Superior temporal gyrus (tissue), 1 donor: ENCODE data around the gene RANGRF.
"Not testable (repeated sequence)": the region's sequence is repeated elsewhere in the genome, so short reads cannot be mapped to it uniquely, and the experiment has no call there.

Experiments
- DNase-seq: peaks from one replicate; pipeline ENCODE4 v3.0.0-alpha.2; 2016; ENCODE audit errors: extremely low spot score

RANGRF gene, protein sequence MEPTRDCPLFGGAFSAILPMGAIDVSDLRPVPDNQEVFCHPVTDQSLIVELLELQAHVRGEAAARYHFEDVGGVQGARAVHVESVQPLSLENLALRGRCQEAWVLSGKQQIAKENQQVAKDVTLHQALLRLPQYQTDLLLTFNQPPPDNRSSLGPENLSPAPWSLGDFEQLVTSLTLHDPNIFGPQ

DNA sequence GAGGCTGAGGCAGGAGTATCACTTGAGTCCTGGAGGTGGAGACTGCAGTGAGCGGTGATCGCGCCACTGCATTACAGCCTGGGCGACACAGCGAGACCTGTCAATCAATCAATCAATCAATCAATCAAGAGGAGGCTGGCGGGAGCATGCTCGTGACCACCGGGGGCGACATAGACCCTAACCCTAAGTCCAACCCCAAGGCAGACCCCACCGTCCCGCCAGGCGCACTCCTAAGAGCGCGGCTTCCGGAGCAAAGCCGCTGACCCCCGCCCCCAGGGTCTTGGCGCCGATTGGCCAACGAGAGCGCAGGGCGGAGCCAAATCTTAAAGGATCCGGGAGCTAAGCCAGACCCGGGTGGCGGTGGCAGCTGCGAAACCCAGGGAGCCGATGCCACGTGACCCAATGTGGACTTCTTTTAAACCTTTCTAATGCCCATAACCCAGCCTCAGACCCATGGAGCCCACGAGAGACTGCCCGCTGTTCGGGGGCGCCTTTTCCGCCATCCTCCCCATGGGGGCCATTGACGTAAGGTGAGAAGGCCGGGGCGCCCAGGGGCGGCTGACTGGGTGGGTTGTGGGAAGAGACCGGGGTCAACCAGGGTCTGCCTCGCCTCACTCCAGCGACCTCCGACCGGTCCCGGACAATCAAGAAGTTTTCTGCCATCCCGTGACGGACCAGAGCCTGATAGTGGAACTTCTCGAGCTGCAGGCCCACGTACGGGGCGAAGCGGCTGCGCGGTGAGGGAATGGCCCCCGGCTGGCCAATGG, at the start of gene RANGRF:
RANGRF (plus strand) TSS at position 335 of the 767 bp plus-strand sequence; CDS start at position 454, 119 bp downstream.
- peak; percentile 94 for DNase-seq

DNA sequence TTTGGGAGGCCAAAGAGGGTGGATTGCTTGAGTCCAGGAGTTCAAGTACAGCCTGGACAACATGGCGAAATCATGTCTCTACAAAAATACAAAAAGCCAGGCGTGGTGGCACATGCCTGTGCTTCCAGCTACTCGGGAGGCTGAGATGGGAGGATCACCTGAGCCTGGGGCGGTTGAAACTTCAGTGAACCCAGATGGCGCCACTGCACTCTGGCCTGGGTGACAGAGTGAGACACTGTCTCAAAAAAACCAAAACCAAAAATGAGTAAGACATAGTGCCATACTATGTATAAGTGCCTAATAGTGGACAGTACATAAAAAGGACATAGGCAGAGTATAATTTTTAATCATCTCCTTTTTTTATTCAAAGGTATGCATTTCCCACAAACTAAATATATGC, 44.6 kb upstream of the RANGRF start:
- no peak for DNase-seq

DNA sequence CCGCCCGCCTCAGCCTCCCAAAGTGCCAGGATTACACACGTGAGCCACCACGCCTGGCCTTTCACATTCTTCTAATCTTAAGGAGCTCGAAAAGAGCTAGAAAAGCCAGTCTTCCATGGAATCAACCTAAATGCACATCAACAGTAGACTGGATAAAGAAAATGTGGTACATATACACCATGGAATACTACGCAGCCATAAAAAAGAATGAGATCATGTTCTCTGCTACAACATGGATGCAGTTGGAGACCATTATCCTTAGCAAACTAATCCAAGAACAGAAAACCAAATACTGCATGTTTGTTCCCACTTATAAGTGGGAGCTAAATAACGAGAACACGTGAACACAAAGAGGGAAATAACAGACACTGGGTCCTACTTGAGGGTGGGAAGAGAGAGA, 43.7 kb upstream of the RANGRF start:
- DNase-seq = no peak

DNA sequence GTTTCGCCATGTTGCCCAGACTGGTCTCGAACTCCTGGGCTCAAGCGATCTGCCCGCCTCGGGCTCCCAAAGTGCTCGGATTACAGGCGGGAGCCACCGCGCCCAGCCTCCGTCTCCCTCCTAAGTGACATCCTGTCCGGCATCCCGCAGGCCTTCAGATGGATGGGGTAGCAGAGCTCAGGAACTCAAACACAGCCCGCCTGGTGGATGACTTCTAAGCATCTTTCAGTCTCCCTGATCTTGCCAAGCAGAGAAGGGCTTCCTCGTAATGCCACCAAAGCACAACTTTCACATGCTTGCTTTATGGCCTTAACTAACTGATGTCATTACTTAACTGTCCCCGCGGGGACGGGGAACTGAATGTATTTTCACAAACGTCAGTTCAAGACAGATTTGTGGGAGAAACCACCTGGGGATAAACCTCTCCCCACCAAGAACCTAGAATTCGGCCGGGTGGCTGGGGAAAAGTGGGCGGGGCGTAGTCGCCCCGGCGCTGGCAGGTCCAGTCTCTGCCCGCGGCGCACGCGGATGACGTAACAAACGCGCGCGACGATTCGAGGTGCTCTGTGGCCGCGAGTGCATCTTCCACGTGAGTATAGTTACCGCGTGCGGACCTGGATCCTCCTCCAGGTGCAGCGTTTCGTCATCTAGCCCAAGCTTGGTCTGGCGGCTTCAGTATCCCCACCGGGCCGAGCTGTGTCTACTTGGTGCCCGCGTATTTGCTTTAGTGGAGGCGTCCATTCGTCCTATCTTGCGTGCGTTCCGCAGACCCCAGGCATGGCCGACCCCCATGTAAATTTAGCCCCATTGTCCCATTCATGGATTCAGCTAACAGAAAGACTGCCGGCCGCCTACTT, 39.5 kb upstream of the RANGRF start, which contains the start of gene PFAS:
PFAS (plus strand) TSS at position 539 of the 857 bp plus-strand sequence. CDS start 4,649 bp downstream, outside the sequence.
- DNase-seq = peak; percentile 96

DNA sequence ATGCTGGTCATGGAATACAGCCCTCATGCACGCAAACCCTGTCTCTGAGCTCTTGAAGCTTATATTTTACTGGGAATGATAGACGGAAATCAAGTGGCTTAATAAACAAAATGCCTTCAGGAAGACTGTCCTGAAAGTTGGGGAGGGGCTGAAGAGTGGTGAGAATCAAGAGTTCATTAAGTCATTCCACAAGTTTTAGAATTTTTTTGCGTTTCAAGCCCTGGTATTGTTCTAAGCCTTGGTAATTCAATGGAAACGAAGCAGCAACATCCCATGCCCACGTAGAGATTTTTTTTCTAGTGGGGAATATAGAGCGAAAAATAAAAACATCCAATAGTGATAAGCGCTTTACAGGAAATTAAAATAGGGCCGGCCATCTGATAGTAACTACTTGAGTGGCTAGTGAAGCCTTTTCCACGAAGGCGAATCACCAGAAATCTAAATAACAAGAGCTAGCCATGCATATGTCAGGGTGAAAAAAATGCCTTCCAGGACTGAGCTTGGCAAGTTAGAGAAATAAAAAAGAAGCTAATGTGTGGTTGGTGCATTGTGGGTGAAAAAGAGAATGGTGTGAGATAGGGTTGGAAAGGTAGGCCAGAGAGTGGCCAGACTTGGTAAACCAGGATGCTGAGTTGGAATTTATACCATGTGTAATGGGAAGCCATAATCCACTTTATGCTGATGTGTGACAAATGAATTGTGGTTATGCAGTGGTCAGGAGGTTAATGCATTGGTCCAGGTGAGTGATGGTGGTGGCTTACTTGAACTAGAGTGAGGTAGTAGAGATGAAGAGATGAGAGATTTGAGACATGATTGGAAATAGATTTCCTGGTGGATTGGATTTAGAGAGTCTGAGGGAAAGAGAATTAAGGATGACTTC, 38.6 kb upstream of the RANGRF start:
- DNase-seq = peak; percentile 10

DNA sequence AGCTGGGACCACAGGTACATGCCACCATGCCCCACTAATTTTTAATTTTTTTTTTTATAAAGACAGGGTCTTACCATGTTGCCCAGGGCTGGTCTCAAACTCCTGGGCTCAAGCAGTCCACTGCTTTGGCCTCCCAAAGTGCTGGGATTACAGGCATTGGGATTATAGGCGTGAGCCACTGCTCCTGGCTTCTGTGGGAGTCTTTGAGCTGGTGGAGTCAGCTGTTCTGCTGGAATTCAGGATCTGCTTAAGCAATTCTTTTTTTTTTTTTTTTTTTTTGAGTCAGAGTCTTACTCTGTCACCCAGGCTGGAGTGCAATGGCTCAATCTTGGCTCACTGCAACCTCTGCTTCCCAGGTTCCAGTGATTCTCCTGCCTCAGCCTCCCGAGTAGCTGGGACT, 37.1 kb upstream of the RANGRF start:
- not testable (repeated sequence) for DNase-seq

DNA sequence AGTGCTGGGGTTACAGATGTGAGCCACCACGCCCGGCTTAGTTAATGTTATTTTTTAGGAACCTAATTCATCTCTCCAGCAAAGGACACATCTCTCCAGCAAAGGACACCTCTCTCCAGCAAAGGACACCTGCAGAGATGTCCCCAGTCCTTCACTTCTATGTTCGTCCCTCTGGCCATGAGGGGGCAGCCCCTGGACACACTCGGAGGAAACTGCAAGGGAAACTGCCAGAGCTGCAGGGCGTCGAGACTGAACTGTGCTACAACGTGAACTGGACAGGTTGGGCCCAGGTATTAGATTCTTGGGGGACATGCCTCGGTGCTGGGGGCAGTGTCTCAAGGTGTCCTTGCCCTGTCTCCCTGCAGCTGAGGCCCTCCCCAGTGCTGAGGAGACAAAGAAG, 34.7 kb upstream of the RANGRF start:
- DNase-seq = peak; percentile 16

DNA sequence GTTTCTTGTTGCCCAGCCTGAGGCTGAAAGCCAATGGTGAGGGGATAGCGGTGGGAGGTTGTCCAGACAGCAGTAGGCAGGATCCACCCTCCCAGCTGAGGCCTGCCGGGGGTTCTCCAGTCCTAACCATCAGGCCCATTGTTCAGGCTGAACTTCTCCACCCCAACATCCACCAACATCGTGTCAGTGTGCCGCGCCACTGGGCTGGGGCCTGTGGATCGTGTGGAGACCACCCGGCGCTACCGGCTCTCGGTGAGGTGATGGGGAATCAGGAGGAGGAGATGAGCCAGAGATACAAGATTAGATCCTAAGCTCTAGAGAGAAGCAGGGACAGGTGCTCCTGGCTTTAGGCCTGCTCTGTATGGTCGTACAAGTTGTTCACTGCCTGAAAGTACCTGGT, 33.6 kb upstream of the RANGRF start:
- no peak for DNase-seq

DNA sequence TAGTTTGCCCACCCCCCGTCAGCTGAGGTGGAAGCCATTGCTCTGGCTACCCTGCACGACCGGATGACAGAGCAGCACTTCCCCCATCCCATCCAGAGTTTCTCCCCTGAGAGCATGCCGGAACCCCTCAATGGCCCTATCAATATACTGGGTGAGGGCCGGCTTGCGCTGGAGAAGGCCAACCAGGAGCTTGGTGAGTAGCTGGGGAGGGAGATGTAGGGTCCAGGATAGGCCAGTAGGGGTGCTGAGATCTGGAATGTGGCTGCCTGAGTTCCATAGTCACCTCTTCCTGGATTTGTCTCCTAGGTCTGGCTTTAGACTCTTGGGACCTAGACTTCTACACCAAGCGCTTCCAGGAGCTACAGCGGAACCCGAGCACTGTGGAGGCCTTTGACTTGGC, 33.0 kb upstream of the RANGRF start:
- DNase-seq = no peak

DNA sequence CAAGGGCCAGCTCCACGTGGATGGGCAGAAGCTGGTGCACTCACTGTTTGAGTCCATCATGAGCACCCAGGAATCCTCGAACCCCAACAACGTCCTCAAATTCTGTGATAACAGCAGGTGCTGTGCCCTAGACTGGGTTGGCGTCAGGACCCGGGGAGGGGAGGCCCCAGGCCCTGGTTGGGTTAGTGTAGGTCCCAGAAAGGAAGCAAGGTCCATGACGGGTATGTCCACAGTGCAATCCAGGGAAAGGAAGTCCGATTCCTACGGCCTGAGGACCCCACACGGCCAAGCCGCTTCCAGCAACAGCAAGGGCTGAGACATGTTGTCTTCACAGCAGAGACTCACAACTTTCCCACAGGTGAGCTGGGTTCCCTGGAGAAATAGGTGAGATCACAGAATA, 32.2 kb upstream of the RANGRF start:
- no peak for DNase-seq

DNA sequence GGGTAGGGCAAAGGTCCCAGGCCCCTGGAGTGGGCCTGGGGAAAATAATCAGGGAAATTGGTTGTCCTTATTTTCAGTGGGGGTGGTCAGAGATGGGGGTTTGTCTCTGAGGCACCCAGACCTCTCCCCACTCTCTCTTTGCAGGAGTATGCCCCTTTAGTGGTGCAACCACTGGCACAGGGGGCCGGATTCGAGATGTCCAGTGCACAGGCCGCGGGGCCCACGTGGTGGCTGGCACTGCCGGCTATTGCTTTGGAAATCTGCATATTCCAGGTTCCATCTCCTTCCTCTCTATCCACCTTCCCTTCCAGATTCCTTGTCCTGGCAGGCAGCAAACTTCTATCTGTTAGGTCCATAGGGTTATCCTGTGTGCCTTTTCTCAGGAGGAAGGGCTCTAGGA, 31.8 kb upstream of the RANGRF start:
- no peak for DNase-seq

DNA sequence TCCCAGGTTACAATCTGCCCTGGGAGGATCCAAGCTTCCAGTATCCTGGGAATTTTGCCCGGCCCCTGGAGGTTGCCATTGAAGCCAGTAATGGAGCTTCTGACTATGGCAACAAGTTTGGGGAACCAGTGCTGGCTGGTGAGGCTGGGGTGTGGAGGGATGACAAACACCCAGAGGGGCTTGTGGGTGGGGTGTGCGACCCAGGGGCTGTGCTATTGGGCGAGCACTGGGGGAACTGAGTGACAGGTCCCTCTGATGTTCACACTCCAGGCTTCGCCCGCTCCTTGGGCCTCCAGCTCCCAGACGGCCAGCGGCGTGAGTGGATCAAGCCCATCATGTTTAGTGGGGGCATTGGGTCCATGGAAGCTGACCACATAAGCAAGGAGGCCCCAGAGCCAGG, 30.7 kb upstream of the RANGRF start:
- DNase-seq = no peak

DNA sequence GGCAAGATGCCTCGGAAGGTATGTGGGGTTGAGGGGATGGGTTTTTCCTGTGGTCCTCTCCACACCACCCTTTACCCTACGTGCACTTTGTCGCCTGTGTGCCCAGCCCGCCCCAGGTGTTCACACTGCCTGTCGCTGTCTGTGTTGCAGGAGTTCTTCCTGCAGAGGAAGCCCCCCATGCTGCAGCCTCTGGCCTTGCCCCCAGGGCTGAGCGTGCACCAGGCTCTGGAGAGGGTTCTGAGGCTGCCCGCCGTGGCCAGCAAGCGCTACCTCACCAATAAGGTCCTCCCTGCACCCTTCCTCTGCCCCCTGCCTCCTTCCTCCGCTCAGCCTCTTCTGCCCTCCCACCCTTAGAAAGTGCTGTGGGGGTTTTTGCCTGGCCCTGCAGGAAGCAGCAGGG, 24.1 kb upstream of the RANGRF start:
- DNase-seq = no peak

DNA sequence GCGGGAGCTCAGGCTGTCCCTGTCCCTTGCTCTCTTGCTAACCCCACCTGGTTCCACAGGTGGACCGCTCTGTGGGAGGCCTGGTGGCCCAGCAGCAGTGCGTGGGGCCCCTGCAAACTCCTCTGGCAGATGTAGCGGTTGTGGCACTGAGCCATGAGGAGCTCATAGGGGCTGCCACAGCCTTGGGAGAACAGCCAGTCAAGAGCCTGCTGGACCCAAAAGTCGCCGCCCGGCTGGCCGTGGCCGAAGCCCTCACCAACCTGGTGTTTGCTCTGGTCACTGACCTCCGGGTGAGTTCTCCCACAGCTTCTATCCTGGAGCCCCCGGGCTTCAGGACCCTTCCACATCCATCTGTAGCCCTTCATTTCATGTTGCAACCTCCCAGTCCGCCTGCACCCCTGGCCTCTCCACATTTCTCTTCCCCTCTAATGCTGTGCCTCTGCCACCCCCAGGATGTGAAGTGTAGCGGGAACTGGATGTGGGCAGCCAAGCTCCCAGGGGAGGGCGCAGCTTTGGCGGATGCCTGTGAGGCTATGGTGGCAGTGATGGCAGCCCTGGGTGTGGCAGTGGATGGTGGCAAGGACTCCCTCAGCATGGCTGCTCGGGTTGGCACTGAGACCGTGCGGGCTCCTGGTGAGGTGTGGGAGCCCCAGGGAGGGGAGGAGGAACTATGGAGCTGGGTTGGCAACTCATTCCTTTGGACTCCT, 23.5 kb upstream of the RANGRF start:
- DNase-seq = no peak

DNA sequence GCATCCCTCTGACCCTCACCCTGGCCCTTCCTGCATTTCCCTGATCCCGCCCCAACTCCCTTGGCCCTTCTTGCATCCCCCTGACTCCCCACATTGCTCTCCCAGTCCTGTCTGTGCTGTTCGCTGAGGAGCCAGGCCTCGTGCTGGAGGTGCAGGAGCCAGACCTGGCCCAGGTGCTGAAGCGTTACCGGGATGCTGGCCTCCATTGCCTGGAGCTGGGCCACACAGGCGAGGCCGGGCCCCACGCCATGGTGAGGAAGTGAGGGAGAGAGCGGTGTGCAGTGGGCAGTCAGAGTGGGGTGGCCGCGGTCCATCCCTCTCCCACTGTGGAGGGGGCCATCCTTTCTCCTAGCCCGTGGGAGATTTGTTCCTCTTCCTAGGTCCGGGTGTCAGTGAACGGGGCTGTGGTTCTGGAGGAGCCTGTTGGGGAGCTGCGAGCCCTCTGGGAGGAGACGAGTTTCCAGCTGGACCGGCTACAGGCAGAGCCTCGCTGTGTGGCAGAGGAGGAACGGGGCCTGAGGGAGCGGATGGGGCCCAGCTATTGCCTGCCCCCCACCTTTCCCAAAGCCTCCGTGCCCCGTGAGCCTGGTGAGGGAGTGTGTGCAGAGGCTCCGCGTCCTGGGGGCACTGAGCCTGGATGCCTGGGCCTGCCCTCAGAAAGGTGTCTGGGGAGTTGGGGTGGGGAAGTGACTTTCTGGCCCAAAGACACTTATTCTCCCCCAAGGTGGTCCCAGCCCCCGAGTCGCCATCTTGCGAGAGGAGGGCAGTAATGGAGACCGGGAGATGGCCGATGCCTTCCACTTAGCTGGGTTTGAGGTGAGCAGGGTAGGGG, 21.6 kb upstream of the RANGRF start:
- DNase-seq = no peak

DNA sequence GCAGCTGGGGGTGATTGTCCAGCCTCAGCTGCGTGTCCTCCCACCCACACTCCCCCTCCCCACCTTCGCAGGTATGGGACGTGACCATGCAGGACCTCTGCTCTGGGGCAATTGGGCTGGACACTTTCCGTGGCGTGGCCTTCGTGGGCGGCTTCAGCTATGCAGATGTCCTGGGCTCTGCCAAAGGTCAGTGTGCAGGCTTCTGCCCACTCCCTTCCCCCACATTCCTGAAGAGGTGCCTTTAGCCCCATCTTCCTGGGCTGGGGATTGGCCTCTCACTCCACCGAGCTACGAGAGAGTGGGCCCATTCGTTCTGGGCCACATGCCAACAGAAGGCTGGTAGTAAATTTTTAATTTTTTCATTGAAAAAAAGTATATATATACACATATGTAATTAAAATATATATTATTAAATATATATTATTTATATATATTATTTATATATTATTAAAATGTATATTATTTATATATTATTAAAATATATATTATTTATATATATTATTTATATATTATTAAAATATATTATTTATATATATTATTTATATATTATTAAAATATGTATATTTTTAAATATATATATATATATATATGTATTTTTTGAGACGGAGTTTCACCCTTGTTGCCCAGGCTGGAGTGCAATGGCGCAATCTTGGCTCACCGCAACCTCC, 20.9 kb upstream of the RANGRF start:
- no peak for DNase-seq

DNA sequence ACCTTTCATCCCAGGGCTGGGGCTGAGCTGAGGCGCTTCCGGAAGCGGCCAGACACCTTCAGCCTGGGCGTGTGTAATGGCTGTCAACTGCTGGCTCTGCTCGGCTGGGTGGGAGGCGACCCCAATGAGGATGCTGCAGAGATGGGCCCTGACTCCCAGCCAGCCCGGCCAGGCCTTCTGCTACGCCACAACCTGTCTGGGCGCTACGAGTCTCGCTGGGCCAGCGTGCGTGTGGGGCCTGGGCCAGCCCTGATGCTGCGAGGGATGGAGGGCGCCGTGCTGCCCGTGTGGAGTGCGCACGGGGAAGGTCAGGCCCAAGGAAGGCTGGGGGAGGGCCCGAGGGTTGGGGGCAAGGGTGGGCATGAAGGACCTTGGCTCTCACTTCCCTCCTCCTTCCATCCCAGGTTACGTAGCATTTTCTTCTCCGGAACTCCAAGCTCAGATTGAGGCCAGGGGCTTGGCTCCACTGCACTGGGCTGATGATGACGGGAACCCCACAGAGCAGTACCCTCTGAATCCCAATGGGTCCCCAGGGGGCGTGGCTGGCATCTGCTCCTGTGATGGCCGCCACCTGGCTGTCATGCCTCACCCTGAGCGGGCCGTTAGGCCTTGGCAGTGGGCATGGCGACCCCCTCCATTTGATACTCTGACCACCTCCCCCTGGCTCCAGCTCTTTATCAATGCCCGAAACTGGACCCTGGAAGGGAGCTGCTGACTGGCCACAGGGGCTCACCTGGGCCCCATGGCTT, 19.7 kb upstream of the RANGRF start:
- DNase-seq = no peak

DNA sequence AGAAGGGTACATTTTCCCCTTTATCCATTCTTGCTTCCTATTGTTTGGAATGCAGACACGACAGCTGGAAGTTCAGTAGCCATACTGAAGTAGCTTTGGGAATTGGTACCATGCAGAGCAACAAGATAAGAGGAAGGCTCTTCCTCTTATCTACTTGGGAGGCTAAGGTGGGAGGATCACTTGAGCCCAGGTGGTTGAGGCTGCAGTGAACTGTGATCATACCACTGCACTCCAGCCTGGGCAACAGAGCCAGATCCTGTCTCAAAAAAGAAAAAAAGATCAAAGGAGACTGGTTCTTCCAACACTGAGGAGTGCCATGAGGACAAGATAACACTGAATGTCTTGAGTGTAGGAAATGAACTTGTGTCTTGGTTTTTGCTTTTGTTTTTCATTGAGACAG, 16.0 kb upstream of the RANGRF start:
- no peak for DNase-seq
